Heart left ventricle (tissue), 16 donors: ENCODE results near the gene SLFNL1. TPM values are rescaled to one million over a fixed set of nuclear protein-coding genes. Genes with fewer than 3 reads are reported as not detected.

Experiments
- ATAC-seq, 4 donors: fragments of 200-7000 bp; cut with Tn5 transposase; one replicate each; pipeline ENCODE4 v1.9.1; 2020 to 2022; ENCODE audit warnings: moderate library complexity in 4 of 4, mild to moderate bottlenecking in 3 of 4, moderate number of reproducible peaks in 1 of 4
- DNase-seq, 5 donors: peaks; one replicate each; pipeline ENCODE4 v3.0.0-alpha.2; 2020
- H3K27ac ChIP-seq, 12 donors: fragments of 200-600 bp; sonication (generic) in 4 of 12; one replicate each; pipeline versions ENCODE4 v1.5.0 to v1.8.0; 2016 to 2022; ENCODE audit warnings: mild to moderate bottlenecking in 2 of 12
- H3K27me3 ChIP-seq, 9 donors: fragments of 200-600 bp; sonication (generic) in 2 of 9; one replicate each; pipeline versions ENCODE4 v1.5.1 to v1.8.0; 2016 to 2022; ENCODE audit warnings: mild to moderate bottlenecking in 3 of 9
- H3K36me3 ChIP-seq, 9 donors: fragments of 200-600 bp; sonication (generic) in 2 of 9; one replicate each; pipeline versions ENCODE4 v1.5.0 to v1.8.0; 2018 to 2022; ENCODE audit warnings: mild to moderate bottlenecking in 2 of 9
- H3K4me1 ChIP-seq, 12 donors: fragments of 200-600 bp; sonication (generic) in 4 of 12; one replicate each; pipeline versions ENCODE4 v1.5.0 to v1.8.0; 2016 to 2022; ENCODE audit warnings: mild to moderate bottlenecking in 3 of 12
- H3K4me3 ChIP-seq, 12 donors: fragments of 200-600 bp; sonication (generic) in 4 of 12; one replicate each; pipeline versions ENCODE4 v1.5.0 to v1.8.0; 2017 to 2022; ENCODE audit warnings: mild to moderate bottlenecking in 9 of 12, moderate library complexity in 4 of 12
- H3K9me3 ChIP-seq, 12 donors: fragments of 200-600 bp; sonication (generic) in 4 of 12; one replicate each; pipeline versions ENCODE4 v1.5.0 to v1.8.0; 2016 to 2022; ENCODE audit warnings: mild to moderate bottlenecking in 1 of 12
- CTCF ChIP-seq, 12 donors: fragments of 200-600 bp; sonication (generic) in 4 of 12; IDR thresholded peaks; one replicate each; pipeline versions ENCODE4 v1.5.0 to v1.8.0; 2018 to 2022; ENCODE audit warnings: antibody characterized with exemption in 12 of 12, mild to moderate bottlenecking in 5 of 12
- POLR2A ChIP-seq, 2 donors: fragments of 450-650 bp; IDR thresholded peaks; one replicate each; pipeline ENCODE4 v1.6.1; 2017; ENCODE audit warnings: antibody characterized with exemption in 2 of 2, mild to moderate bottlenecking in 2 of 2, moderate library complexity in 2 of 2
- WGBS, 4 donors: extraction: QIAGEN DNeasy Blood & Tissue Kit in 2 of 4; methylation state at CpG; one replicate each; pipeline versions ENCODE4 v1.1.5 to v1.1.7; 2013 to 2018; 5-methylcytosine and 5-hydroxymethylcytosine counted together
- intact Hi-C, 10 donors: fragments of 100-400 bp; cut with DNase I; formaldehyde crosslinking; loops; one replicate each; pipeline versions ENCODE4 v1.11.1 to v1.14.2; 2022
- polyA plus RNA-seq, 2 donors: library from polyadenylated mRNA; stranded (reverse); fragments of 200-250 nt; gene quantifications; one replicate each; pipeline ENCODE4 v1.2.3, GENCODE V29; 2013
- total RNA-seq, 9 donors: library from RNA; depleted of rRNA in 2 of 9; stranded (reverse); fragments of >200 nt in 2 of 9; fragmentation: NEBNext Ultra II Directional in 3 of 9; extraction: Animal tissue kit (Norgen Biotek cat#: 25700) in 3 of 9; gene quantifications; one replicate each; pipeline versions ENCODE4 v1.1.0 to v1.2.4, GENCODE V29; 2016 to 2023
- donor health status: ischemic (EF 13 %, LVEDD 7.1; RV severe dilation, severe dysfunction).
- donor health status: healthy with polysubstance abuse.
- donor health status: DM: no; HTN: yes; CAD: no.
- donor health status: DM: no; HTN: no; CAD: no.
- donor health status: ischemic (EF 25% LVEDD 6.9; RV normal size, moderate dysfunction).
- donor health status: ischemic (EF 25% LVEDD 5.7; RV mildly dilated, moderate dysfunction).
- donor health status: healthy.
- donor health status: DM: yes; HTN: yes; CAD: no.
- donor health status: ischemic (EF 35%, LVEDD 5.7; RV mildly dilated, moderate dysfunction).
- donor health status: nonischemic (EF 11% LVEDD 7.7; RV severe dilation, severe dysfunction).
- donor health status: DM: yes; HTN: yes; CAD: no.
- donor health status: PGD.
- donor health status: ischemic (EF 29% LVEDD 5.4; RV normal size, mild dysfunction).
- donor health status: nonischemic (EF 23%, LVEDD 6.1; RV moderate dilation, normal function).

Gene SLFNL1
- total and polyA plus RNA-seq, 11 donors = 0.08 to 0.25 (median 0.12) TPM; not detected in 2

- 87 to 94% (median 90%) methylated on average over 3 of the region's 3 CpGs for WGBS, 4 donors
These were observed 27.0 kb upstream of the SLFNL1 start for GRCh38 chr1:41048540-41048939.

GRCh38 chr1:41046347-41046775, 24.8 kb upstream of the SLFNL1 start:
- WGBS, 4 donors = 67 to 72% (median 69%) methylated on average over 10 of the region's 10 CpGs
- Histone ChIP-seq H3K27ac (peak overlapping the region in 10 of 12 donors; percentile 25 to 74 (median 58)), H3K4me1 (peaks cover 0 to 34% (median 26%) of the 10 kb centered on the region in 12 donors), H3K4me3 (no peak overlapping the region), H3K9me3 (no peaks in the 10 kb centered on the region), H3K27me3 (no peaks in the 10 kb centered on the region), H3K36me3 (peaks cover 0 to 57% (median 25%) of the 10 kb centered on the region in 9 donors)
- ATAC-seq (peak in 3 of 4 donors; percentile 16 to 34 (median 22)), DNase-seq (no peak)
- intact Hi-C loops = loop anchor here in 3 of 10 donors (10.0 kb wide), 4 partner anchors 58 to 198 kb away; partner anchors contain the start of gene SCMH1 (in 1 of the 3)
- TF ChIP-seq POLR2A (IDR thresholded peaks at IDR 0.05) (no peak), CTCF (IDR thresholded peaks at IDR 0.05) (no peak)

More at GRCh38 chr1:41048540-41048939, 27.0 kb upstream of the SLFNL1 start:
- Histone ChIP-seq H3K36me3 (peaks cover 0 to 72% (median 25%) of the 10 kb centered on the region in 9 donors), H3K27ac (no peak overlapping the region), H3K4me3 (no peak overlapping the region), H3K9me3 (no peaks in the 10 kb centered on the region), H3K27me3 (no peaks in the 10 kb centered on the region), H3K4me1 (peaks cover 0 to 34% (median 25%) of the 10 kb centered on the region in 12 donors)
- intact Hi-C loops = loop anchor here in 3 of 10 donors (10.0 kb wide), 4 partner anchors 56 to 196 kb away; partner anchors contain the start of gene SCMH1 (in 1 of the 3)
- no peak for DNase-seq
- no peak for ATAC-seq
- TF ChIP-seq POLR2A (IDR thresholded peaks at IDR 0.05) (no peak), CTCF (IDR thresholded peaks at IDR 0.05) (no peak)

- Histone ChIP-seq H3K27ac (peak overlapping the region in 11 of 12 donors; percentile 25 to 74 (median 58)), H3K36me3 (peaks cover 0 to 61% (median 31%) of the 10 kb centered on the region in 9 donors), H3K9me3 (no peaks in the 10 kb centered on the region), H3K4me3 (peak overlapping the region in 1 of 12 donors; percentile 1), H3K27me3 (no peaks in the 10 kb centered on the region), H3K4me1 (peaks cover 0 to 34% (median 26%) of the 10 kb centered on the region in 12 donors)
- 19 to 28% (median 24%) methylated on average over 5 of the region's 5 CpGs for WGBS, 4 donors
- TF ChIP-seq POLR2A (IDR thresholded peaks at IDR 0.05) (no peak), CTCF (IDR thresholded peaks at IDR 0.05) (no peak)
- DNase-seq (peak in 4 of 5 donors; percentile 36 to 74 (median 43)), ATAC-seq (peak; percentile 72 to 90 (median 84))
- intact Hi-C loops = loop anchor here in 3 of 10 donors (10.0 kb wide), 4 partner anchors 59 to 199 kb away; partner anchors contain the start of gene SCMH1 (in 1 of the 3)
These were observed 24.2 kb upstream of the SLFNL1 start for GRCh38 chr1:41045740-41046139.

GRCh38 chr1:41044187-41044586, 22.7 kb upstream of the SLFNL1 start:
- peak in 2 of 4 donors; percentile 12 to 34 for ATAC-seq
- 44 to 64% (median 49%) methylated on average over 2 of the region's 2 CpGs for WGBS, 4 donors
- TF ChIP-seq CTCF (IDR thresholded peaks at IDR 0.05) = no peak
- no peak for TF ChIP-seq POLR2A (IDR thresholded peaks at IDR 0.05)
- DNase-seq = no peak
- no peaks in the 10 kb centered on the region for H3K27me3 ChIP-seq
- H3K36me3 ChIP-seq = peaks cover 0 to 64% (median 31%) of the 10 kb centered on the region in 9 donors
- no peaks in the 10 kb centered on the region for H3K9me3 ChIP-seq
- H3K4me3 ChIP-seq = no peak overlapping the region
- H3K4me1 ChIP-seq = peaks cover 0 to 34% (median 26%) of the 10 kb centered on the region in 12 donors
- intact Hi-C loops = loop anchor here in 3 of 10 donors (10.0 kb wide), 4 partner anchors 61 to 201 kb away; partner anchors contain the start of gene SCMH1 (in 1 of the 3)
- H3K27ac ChIP-seq = peak overlapping the region in 3 of 12 donors; percentile 6 to 18 (median 8)
